Stimulated activated CD4-positive, alpha-beta T cell treated with anti-CD3 and anti-CD28 coated beads, Interleukin-4, amount 100 ng/mL, for 4 hours (primary cell): ENCODE results near the gene TUBB3.
"Not testable (repeated sequence)": the region's sequence is repeated elsewhere in the genome, so short reads cannot be mapped to it uniquely, and the experiment has no call there.

Source experiments
- DNase-seq, 2 experiments: peaks; one replicate each; pipeline ENCODE4 v3.0.0-alpha.2; 2020

The TUBB3 gene

DNA sequence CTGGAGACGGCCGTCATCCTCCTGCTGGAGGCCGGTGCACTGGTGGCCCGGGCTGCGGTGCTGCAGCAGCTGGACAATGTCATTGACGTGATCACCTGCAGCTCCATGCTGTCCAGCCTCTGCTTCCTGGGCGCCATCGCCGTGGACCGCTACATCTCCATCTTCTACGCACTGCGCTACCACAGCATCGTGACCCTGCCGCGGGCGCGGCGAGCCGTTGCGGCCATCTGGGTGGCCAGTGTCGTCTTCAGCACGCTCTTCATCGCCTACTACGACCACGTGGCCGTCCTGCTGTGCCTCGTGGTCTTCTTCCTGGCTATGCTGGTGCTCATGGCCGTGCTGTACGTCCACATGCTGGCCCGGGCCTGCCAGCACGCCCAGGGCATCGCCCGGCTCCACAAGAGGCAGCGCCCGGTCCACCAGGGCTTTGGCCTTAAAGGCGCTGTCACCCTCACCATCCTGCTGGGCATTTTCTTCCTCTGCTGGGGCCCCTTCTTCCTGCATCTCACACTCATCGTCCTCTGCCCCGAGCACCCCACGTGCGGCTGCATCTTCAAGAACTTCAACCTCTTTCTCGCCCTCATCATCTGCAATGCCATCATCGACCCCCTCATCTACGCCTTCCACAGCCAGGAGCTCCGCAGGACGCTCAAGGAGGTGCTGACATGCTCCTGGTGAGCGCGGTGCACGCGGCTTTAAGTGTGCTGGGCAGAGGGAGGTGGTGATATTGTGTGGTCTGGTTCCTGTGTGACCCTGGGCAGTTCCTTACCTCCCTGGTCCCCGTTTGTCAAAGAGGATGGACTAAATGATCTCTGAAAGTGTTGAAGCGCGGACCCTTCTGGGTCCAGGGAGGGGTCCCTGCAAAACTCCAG lies 3.4 kb upstream of the TUBB3 start:
- no peak for DNase-seq

DNA sequence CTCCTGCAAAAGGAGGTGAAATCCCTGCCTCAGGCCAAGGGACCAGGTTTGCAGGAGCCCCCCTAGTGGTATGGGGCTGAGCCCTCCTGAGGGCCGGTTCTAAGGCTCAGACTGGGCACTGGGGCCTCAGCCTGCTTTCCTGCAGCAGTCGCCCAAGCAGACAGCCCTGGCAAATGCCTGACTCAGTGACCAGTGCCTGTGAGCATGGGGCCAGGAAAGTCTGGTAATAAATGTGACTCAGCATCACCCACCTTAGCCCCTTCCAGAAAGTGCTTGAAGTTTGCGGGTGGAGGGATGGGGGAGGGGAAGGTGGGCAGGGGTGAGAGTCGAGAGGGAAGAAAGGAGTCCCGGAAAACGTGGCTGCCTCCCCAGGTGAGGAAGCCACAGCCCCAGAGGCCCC lies 2.4 kb upstream of the TUBB3 start:
- no peak for DNase-seq

DNA sequence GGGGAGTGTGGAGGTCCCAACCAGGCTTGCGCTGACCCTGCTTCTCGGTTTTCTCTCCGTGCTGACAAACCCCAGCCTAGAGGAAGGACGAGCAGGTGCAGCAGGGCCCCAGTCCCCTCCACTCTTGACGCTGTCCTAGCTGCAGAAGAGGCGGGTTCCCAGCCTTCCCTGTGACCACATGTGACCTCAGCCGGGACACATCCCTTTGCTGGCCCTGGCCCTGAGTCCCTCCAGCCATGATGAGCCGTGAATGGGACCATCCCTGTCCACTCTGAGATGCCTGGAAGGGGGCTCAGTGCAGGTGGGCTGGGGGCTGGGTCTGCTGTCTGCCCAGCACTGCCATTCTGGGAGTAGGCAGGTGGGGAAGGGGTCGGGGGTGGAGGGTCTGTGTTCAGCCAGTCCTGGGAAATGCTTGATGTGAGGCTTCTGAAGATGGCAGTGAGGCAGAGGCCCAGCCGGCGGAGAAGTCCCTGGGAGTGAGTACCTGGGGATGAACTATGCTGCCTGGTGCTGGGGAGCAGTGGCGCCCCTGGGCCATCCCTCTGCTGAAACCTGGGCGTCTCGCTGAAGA lies 1.9 kb upstream of the TUBB3 start:
- no peak for DNase-seq

DNA sequence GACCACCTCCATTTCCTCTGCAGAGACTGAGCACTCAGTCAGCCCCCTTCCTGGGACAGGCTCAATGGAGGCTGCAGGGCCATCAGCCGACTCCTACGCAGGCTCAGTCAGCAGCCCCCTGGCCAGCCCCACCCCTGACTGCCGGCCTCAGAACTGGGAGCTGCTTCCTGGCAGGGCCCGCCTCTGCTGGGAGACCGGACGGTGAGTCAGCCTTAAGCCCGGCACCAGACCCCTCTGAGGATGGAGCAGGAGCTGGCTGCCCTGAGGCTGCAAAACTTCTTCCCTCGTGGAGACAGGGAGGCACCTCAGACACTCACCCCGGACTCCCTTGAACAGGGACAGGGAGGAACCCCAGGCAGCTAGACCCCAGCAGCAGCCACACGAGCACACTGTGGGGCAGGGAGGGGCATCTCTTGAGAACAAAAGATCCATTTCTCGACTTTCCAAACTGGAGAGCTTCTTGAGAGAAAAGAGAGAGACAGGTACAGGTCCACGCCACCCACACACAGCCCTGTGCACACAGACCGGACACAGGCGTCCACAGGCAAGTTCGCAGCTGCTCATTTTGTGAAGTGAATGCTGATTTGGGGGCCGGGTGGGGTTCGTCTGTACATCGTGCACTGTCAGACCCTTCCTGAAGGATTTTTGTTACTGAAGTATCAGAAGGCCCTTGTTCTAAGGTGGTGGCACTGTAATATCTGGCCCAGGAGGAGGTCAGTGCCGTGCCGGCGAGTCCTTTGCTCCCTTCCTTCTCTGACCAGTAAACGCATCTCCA lies 1.3 kb upstream of the TUBB3 start:
- DNase-seq: no peak

DNA sequence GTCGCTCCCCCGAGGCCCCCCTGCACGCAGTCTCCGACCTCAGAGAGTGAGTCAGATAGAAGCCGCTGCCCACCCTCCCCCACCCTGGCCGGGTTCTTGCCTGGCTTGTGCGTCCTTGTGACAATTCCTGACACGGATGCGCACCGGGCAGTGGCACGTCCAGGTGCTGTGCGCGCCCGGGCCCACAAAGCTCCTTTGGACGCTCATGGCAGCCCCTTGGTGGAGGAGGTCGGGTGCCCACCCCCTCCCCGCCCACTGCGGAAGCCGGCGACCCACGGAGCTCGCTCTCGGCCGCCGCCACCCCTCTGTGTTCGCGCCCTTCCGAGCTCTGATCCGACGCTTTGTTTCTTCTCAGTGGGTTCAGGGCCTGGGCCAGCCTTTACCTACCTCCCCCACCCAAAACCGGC lies 662 bp upstream of the TUBB3 start:
- DNase-seq: peak in 1 of 2 experiments; percentile 8

DNA sequence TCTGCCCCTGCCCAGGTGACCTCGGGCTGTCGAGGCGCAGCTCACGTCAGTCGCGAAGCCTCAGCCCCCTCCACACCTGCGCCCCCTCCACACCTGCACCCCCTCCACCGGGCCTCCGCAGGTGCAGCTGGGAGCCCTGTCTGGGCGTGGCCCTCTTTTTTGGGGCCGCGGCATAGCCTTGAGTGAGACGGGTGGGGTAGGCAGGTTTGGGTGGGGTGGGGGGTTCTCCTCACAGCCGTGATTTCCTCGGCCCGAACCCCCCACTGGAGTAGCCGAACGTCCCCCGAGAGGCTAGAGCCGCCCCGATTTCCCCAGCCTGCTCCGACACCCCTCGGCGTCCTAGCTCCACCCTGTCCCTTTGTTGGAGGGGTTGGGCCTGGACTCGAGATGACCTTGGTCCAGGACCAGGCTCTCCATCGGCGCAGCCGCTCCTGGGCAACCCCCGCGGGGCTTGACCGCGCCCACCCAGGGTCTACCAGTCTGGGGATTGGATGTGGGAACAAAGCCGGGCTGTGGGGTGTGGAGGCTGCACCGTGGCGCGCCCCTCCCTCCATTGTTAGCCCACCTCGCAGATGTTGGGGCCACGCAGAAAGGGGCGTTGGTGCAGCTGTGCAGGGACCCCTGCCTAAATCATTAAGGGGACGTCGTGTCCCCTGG lies 626 bp downstream of the TUBB3 start:
- no peak for DNase-seq

DNA sequence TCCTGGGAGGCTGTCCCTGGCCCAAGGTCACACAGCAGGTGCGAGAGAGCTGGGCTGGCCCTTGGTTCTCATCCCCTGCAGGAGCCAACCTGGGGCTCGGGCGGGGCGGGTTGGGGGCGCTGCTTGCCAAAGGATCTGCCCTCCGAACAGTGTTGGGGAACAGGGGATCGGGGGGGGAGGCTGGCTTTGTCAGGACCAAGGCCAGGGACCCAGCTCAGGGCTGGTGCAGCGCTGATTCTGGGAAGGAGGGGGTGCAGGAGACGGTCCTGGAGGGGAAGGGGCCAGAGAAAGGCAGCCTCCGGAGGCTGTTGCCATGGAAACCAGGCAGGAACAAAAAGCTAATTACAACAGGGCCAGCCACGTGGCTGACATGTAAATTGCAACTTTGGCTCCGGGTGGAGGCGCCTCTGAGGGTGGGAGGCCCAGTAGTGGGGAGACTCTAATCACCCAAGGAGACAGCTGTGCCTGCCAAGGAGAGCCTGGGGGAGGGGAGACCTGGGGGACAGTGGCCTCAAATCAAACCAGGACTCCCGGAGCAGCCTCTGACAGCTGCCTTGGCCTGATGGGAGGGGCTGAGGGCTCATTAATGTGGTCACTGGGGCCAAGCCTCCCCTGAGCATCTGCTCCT lies 1.3 kb downstream of the TUBB3 start:
- DNase-seq: no peak

DNA sequence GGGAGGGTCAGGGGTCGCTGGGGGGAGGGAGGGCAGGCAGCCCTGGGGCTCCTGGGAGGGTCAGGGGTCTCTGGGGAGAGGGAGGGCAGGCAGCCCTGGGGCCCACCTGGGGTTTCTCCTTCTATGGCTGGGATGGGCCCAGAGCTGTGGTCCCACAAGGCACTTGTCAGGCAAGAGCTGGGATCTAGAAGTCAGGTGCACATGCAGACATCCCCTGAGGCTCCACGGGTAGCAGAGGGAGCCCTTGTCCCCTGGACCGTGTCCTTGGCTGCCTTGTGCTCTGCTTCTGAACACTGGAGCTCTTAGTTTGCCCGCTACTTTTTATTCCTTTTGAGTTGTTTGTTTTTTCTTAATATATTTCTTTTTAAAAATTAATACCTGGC lies 1.8 kb downstream of the TUBB3 start:
- DNase-seq: no peak

DNA sequence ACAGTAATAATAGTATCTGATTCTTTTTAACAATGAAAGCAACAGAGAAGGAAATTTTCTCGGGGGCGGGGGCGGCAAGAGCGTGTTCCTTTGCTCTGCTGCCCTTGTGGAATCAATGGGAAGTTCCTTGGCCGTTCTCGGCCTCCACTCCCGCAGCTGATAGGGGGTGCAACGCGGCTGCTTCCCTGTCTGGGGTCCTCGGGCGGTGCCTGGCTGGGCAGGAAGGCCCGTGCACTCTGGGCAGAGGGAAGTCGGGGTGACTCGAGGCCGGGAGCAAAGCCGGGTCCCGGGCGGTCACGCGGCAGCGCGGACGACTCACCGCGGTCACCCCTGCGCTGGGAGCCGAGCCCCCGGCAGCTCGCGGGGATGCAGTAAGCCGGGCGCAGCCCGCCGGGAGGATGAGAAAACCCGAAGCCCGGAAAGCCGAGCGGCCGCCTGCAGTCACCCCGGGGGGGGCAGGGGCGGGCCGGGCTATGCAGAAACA lies 2.5 kb downstream of the TUBB3 start:
- DNase-seq: no peak

DNA sequence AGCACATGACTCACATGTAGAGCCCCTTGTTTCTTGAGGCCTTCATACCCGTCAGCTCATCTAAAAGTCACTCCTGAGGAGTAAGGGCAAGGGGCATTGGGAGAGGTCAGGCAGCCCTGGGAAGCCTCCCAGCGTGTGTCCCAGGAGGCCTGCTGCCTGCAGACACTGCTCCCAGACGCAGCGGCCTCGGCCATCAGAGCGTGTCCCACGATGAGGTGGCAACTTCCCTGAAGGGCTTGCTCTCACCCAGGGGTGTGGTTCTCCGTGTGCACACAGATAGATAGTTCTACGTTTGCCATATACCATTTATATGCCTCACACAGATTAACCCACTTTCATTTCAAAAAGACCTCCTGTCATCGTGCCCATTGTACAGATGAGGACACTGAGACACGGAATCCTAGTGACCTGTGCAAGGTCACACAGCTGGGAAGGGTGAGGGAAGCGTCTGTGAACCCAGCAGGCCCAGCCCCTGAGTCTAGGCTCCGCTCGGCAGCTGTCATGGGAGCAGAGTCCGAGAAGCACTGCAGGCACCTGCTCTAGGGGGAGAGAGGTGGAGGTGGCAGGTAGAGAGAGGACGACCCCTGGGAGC lies 8.3 kb downstream of the TUBB3 start:
- no peak for DNase-seq

DNA sequence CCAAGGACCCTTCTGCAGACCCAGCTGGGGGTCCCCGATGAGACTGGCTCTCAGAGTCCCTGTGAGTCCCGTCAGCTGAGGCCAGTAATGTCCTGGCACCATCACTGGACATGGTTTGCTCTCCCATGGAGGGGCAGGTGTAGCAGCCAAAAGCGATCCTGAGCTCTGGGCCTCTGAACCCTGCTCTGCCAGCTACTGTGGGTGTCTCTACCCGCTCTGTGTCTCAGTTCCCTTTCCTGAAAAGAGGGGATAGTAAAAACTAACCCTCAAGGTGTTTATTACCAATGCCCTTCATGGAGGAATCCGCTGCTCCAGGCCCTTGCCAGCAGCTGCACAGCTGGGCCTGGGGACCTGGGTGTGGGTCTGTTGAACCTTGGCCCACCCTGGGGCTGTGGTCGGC lies 8.8 kb downstream of the TUBB3 start:
- no peak for DNase-seq

DNA sequence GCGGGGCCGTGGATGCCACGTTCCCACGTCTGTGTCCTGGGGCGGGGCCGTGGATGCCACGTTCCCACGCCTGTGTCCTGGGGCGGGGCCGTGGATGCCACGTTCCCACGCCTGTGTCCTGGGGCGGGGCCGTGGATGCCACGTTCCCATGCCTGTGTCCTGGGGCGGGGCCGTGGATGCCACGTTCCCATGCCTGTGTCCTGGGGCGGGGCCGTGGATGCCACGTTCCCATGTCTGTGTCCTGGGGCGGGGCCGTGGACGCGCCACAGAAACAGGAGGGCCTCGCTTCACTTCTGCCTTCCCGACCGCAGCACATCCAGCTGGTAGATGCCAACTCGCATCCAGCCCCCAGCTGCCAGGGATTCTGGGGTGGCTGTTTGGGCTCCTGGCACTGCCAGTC lies 10.9 kb downstream of the TUBB3 start:
- DNase-seq: not testable (repeated sequence)

DNA sequence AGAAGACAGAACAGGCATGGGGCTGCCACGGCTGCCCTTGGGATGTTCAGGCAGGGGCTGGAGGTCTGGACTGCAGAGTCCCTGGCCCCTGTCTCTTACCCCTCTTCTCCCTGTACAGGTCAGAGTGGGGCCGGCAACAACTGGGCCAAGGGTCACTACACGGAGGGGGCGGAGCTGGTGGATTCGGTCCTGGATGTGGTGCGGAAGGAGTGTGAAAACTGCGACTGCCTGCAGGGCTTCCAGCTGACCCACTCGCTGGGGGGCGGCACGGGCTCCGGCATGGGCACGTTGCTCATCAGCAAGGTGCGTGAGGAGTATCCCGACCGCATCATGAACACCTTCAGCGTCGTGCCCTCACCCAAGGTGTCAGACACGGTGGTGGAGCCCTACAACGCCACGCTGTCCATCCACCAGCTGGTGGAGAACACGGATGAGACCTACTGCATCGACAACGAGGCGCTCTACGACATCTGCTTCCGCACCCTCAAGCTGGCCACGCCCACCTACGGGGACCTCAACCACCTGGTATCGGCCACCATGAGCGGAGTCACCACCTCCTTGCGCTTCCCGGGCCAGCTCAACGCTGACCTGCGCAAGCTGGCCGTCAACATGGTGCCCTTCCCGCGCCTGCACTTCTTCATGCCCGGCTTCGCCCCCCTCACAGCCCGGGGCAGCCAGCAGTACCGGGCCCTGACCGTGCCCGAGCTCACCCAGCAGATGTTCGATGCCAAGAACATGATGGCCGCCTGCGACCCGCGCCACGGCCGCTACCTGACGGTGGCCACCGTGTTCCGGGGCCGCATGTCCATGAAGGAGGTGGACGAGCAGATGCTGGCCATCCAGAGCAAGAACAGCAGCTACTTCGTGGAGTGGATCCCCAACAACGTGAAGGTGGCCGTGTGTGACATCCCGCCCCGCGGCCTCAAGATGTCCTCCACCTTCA lies 11.7 kb downstream of the TUBB3 start:
- no peak for DNase-seq

DNA sequence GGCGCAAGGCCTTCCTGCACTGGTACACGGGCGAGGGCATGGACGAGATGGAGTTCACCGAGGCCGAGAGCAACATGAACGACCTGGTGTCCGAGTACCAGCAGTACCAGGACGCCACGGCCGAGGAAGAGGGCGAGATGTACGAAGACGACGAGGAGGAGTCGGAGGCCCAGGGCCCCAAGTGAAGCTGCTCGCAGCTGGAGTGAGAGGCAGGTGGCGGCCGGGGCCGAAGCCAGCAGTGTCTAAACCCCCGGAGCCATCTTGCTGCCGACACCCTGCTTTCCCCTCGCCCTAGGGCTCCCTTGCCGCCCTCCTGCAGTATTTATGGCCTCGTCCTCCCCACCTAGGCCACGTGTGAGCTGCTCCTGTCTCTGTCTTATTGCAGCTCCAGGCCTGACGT lies 12.5 kb downstream of the TUBB3 start:
- DNase-seq: not testable (repeated sequence)

DNA sequence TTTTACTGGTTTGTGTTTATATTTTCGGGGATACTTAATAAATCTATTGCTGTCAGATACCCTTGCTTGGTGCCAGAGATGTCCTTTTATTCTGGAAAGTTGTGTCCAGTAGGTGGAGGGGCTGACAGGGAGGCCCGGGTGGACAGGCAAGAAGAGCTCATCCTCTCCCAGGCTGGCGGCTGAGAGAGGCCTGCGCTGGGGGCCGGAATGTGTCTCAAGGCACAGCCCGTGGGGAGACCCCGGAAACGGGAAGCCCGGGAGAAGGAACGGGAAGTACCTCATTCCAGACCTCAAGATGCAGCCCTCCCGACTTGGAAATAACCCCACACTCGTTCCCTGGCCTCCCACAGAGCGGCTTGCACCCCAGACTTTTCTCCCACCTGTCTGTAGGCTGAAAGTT lies 12.9 kb downstream of the TUBB3 start:
- no peak for DNase-seq

DNA sequence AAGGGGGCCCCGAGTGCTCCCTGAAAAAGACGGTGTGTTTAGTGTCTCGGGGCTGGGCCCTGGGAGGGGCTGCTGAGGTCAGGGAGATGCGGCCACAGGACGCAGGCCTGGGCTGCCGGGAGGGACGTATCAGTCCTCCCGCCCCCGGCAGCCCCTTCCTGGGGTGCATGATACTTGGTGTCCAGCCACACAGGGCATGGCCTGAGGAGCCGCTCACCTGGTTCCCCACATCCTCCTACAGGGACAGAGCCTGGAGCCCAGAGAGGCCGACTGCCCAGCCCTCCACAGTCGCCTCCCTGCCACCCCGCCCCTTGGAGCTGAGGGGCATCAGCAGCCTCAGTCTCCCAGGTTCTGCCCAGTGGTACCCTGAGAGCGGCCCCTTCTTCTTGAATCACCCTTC lies 13.4 kb downstream of the TUBB3 start:
- no peak for DNase-seq

DNA sequence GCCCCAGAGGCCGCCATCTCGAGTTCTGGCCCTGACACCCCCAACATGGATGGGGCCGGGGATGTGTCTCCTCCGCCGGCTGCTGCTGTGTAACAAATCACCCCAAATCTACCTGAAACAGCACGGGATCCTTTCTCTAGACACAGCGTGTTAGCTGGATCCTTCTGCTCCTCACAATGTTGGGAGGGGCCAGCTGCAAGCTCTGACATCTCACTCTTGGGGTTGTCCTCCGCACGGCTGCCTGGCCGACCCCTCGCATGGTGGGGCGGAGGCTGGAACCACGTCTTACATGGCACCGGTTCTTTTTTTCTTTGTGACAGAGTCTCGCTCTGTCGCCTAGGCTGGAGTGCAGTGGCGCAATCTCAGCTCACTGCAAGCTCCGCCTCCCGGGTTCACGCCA lies 13.8 kb downstream of the TUBB3 start:
- DNase-seq: no peak

DNA sequence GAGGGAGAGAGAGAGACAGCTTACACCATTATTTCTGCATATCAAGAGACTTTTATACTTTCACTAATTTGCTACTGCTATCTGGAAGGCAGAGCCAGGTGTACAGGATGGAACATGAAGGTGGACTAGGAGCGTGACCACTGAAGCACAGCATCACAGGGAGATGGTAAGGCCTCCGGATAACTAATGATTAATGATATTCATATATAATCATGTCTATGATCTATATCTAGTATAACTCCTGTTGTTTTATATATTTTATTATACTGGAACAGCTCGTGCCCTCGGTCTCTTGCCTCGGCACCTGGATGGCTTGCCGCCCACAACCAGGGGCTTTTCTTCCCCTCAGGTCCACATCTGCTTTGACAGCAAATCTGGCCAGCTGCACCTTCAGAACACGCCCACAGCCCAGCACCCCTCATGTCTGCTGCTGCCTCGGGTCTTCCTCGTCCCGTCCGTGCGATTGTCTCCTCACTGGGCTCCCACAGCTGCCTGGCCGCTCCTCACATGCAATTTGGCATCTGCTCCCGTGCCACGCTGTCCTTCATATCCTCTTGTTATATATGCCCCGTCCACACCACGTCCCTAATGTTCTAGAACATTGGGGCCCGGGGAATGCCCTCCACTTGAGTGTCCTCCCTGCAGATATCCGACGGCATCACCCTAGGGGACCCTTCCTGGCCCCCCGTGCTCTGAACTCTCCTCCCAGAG lies 15.2 kb downstream of the TUBB3 start:
- no peak for DNase-seq

DNA sequence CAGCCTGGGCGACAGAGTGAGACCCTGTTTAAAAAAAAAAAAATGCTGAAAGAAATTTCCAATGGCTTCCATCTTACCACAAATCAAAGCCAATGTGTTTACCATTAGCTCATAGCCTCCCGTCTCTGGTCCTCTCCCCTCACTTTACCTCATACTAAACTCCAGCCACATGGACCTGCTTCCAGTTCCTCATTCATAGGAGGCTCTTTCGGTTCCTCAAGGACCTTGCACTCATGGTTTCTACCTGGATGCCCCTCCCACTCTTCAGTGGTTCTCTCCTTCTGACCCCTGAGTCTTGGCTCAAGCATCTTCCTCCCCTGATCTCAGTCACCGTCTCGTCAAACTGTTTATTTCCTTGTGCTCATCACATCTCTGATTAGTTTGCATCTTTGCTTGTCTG lies 21.6 kb downstream of the TUBB3 start:
- no peak for DNase-seq

DNA sequence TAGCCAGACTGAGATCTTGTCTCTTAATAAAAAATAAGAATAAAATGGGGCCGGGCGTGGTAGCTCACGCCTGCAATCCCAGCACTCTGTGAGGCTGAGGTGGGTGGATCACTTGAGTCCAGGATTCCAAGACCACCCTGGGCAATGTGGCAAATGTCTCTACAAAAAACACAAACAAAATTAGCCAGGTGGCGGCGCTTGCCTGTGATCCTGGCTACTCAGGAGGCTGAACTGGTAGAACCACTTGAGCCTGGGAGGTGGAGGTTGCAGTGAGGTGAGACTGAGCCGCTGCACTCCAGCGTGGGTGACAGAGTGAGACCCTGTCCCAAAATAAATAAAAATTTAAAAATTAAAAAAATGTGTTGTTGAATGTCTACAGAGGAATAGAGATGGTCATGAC lies 22.5 kb downstream of the TUBB3 start:
- no peak for DNase-seq

DNA sequence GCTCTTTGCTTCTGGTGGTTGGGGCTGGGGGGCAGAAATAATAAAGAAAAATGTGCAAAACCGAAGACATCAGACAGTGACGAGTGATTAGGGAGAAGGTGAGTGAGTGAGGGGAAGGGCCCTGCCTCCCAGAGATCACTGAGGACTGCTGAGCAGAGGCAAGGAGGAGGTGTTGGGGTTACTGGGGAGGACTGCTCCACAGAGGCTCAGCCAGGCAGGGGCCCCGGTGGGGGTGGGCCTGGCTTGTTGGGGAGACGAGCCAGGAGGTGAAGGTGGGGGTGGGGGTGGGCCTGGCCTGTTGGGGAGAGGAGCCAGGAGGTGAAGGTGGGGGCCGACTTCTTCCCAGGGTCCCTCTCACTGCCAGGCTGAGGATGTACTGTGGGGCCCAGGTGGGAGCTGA lies 23.4 kb downstream of the TUBB3 start:
- DNase-seq: no peak
